ENCODE measurements around the gene GABRG3. TPM values are rescaled to one million over a fixed set of nuclear protein-coding genes. Genes with fewer than 3 reads are reported as not detected.

The GABRG3 gene
- total RNA-seq, 2 donors from 2014 or later = not detected

DNA sequence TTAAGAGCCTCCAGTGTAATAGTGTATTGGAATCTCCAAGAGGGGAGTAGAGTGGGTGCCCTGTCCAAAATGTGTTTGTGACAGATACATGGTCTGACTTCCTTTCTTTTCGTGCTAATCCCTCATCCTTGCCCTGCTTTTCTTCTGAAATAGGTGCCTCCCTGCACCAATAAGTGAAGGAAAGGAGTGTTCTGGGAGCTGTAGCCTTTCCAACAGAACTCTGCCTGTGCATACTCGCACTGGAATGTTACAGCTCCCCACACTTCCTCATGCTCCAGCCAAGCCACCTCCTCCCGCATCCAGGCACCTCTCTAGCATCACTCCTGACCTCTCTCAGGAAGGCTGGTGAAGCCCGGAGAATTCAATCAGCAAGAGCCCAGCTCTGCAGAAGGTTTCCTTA lies 478.0 kb downstream of the GABRG3 start:
- H3K4me3 Mint-ChIP-seq = no peak overlapping the region

DNA sequence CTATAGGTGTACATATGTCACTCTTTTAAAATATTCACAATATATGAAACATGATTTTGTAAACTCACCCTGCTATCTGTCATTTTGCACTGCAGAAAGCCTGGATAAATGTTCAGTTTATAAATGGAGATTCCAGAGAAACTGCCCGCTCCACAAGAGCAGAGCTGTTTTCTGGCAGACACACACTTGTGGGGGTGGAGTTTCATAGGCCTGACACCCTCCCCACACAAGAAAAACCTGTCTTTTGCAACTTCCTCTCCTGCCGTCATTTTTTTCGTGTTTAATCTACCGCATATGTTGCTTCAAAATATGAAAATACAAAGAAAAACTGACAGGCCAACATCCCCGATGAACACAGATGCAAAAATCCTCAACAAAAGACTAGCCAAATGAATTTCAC lies 479.0 kb downstream of the GABRG3 start:
- H3K9me3 Mint-ChIP-seq = peaks cover 22% of the 10 kb centered on the region
- H3K4me3 Mint-ChIP-seq = no peak overlapping the region
- H3K27ac Mint-ChIP-seq = no peak overlapping the region
- H3K27me3 Mint-ChIP-seq = no peaks in the 10 kb centered on the region
- H3K36me3 Mint-ChIP-seq = peaks cover 7% of the 10 kb centered on the region
- H3K4me1 Mint-ChIP-seq (ENCODE audit: low read depth in 2 of 2) = no peaks in the 10 kb centered on the region
- no peak for DNase-seq (ENCODE audit: low spot score)
- ATAC-seq = no peak

More for the DNA sequence above, 478.0 kb downstream of the GABRG3 start:
- no peak overlapping the region for H3K27ac Mint-ChIP-seq
- no peaks in the 10 kb centered on the region for H3K4me1 Mint-ChIP-seq (ENCODE audit: low read depth in 2 of 2)
- H3K27me3 Mint-ChIP-seq = no peaks in the 10 kb centered on the region
- H3K9me3 Mint-ChIP-seq = peaks cover 22% of the 10 kb centered on the region
- no peak for ATAC-seq
- peaks cover 7% of the 10 kb centered on the region for H3K36me3 Mint-ChIP-seq
- no peak for DNase-seq (ENCODE audit: low spot score)

DNA sequence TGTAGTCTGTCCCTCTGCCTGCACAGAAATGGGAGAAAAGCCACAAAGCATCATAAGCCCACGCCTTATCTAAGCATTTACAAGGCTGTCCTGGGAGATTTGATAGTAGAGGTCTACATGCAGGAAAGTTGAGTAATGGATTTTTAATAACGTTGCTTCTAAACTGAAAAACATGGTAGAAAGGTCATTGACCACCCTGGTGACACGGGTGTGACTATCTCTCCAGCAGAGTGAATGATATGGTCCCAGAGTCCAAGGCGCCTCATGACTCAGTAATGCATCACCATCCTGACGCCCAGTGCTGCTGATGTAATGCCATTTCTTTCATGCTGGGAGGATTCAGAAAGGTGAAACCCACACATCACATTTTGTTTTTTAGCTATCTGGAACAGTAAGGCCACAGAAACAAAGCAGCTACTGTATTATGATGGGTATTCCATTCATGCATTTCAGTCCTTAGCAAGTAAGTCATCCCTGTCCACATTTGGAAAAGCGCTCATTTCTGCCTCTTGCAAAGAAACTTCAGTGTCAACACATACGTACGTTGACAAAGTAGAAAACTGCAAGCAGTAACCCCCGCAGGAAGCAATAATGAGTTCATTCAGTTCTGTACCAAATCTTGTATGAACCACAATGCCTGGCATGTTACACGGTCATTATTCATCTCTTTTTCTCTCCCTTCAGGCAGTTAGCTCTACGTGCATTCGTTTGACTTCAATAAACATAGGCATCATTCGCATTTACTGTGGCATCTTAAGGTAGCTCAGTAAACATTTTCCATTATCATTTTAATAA lies 483.5 kb downstream of the GABRG3 start:
- Mint-ChIP-seq H3K4me1 (ENCODE audit: low read depth in 2 of 2) (no peaks in the 10 kb centered on the region), H3K27ac (no peak overlapping the region), H3K36me3 (no peaks in the 10 kb centered on the region), H3K4me3 (no peak overlapping the region), H3K9me3 (peaks cover 10% of the 10 kb centered on the region), H3K27me3 (no peaks in the 10 kb centered on the region)
- no peak for ATAC-seq
- DNase-seq (ENCODE audit: low spot score) = no peak

DNA sequence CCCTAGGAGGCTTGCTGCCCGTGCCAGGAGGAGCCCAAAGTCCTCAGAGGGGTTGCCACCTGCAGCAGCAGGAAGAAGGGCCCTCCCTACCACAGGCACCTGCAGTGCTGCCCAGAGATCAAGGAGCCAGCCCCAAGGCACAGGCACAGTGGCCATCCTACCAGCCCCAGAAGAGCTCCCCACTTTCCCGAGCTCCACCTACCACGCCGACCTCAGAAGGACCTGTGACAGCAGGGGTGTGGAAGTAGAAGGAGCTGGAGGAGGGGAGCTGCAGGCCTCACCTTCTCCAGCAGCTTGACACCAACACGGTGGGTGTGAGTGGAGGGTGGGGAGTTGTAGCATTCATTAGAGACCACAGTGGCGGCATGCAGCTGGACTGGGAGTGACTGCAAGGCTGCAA lies 485.8 kb downstream of the GABRG3 start:
- ATAC-seq (no peak), DNase-seq (ENCODE audit: low spot score) (no peak)
- H3K9me3 Mint-ChIP-seq = peaks cover 8% of the 10 kb centered on the region
- H3K4me3 Mint-ChIP-seq = no peak overlapping the region
- H3K36me3 Mint-ChIP-seq = no peaks in the 10 kb centered on the region
- no peaks in the 10 kb centered on the region for H3K27me3 Mint-ChIP-seq
- no peaks in the 10 kb centered on the region for H3K4me1 Mint-ChIP-seq (ENCODE audit: low read depth in 2 of 2)
- no peak overlapping the region for H3K27ac Mint-ChIP-seq

DNA sequence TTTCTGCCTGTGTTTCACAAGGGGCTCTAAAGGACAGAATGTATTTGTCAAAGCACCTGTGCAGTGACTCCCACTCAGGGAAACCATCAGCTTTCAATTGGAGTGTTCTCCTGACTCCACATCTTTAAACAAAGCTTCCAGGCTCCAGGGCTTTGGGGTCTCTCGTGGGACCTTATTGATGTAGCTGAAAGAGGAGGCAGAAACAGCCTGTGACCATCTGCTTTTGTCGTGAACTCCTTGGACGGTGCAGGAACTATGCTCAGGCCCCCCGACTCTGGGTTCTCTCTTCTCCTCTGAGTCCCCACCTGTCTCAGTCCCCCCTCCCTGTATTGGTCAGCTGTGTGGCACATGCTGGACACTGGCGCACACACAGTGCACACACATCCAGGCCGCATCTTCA lies 486.8 kb downstream of the GABRG3 start:
- H3K36me3 Mint-ChIP-seq = no peaks in the 10 kb centered on the region
- H3K4me3 Mint-ChIP-seq = no peak overlapping the region
- DNase-seq (ENCODE audit: low spot score) (no peak), ATAC-seq (no peak)
- no peaks in the 10 kb centered on the region for H3K27me3 Mint-ChIP-seq
- peaks cover 12% of the 10 kb centered on the region for H3K9me3 Mint-ChIP-seq
- no peaks in the 10 kb centered on the region for H3K4me1 Mint-ChIP-seq (ENCODE audit: low read depth in 2 of 2)
- H3K27ac Mint-ChIP-seq = no peak overlapping the region

DNA sequence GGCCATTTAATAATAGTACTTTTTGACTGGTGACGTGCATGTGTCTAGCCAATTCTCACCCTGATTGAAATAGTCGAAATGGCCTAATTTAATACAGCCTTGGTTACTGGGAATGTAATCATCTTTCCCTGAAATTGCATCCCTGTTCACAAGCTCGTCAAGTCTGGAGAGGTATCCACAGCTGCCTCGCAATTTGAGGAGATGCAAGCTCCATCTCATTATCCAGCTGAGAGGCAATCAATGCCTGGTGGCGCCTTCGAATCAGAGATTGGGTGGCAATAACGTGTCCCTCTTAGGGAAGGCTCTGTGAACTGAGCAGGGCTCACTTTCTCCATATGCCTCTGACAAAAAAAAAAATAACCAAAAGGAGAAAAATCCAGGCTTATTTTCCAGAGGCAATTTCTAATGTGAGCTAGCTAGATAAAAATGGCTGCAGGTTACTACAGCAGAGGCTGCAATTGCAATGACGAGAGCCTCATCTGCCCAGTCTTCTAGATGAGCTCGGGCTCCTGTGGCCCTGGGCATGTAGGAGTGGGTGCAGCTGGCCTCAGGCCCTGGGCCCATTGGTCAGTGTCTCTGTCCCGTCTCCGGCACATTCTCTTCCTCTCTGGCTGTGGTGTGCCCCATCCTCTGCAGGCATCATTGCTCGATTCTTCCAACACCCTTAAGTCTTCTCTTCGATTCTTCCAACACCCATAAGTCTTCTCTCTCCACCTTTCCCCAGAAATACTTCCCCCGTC lies 487.5 kb downstream of the GABRG3 start:
- no peak for DNase-seq (ENCODE audit: low spot score)

DNA sequence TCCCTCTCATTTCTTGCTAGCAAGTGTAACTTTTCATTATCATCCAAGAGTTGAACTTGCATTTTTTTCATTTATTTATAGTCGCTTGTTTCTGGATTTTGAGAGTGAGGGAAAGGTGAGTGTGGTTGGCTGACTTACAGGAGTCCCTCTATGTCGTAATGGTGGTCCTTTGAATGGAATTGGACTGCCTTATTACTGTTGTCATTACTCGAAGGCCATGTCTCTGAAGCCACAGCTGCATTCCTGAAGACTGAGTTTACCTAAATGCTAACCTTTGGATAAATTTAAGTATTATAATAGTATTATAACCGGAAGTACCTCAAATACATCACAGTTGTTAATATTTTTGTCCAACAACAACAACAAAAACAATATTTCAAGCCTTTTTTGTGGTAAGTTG lies 488.9 kb downstream of the GABRG3 start:
- Mint-ChIP-seq H3K4me3 (no peak overlapping the region), H3K27ac (no peak overlapping the region), H3K9me3 (peaks cover 10% of the 10 kb centered on the region)

More for the DNA sequence above, 487.5 kb downstream of the GABRG3 start:
- Mint-ChIP-seq H3K36me3 (no peaks in the 10 kb centered on the region), H3K27ac (no peak overlapping the region), H3K4me3 (no peak overlapping the region), H3K4me1 (ENCODE audit: low read depth in 2 of 2) (no peaks in the 10 kb centered on the region), H3K27me3 (no peaks in the 10 kb centered on the region), H3K9me3 (peaks cover 10% of the 10 kb centered on the region)
- ATAC-seq = no peak

DNA sequence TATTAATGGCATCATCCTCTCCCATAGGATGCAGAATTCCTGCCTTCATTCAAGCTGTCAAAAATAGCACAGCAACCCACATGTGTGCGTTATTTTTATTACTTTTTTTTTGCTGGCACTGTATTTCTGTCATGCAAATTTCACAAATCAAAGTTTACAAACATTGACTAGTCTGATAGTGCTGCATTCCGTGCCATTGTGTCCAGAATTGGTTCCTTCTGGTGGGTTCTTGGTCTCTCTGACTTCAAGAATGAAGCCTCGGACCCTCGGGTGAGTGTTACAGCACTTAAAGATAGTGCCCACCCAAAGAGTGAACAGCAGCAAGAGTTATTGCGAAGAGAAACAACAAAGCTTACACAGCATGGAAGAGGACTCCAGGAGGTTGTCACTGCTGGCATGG lies 490.2 kb downstream of the GABRG3 start:
- ATAC-seq (no peak), DNase-seq (ENCODE audit: low spot score) (no peak)
- no peaks in the 10 kb centered on the region for H3K27me3 Mint-ChIP-seq
- H3K4me3 Mint-ChIP-seq = no peak overlapping the region
- H3K36me3 Mint-ChIP-seq = no peaks in the 10 kb centered on the region
- peaks cover 13% of the 10 kb centered on the region for H3K9me3 Mint-ChIP-seq
- H3K4me1 Mint-ChIP-seq (ENCODE audit: low read depth in 2 of 2) = no peaks in the 10 kb centered on the region
- no peak overlapping the region for H3K27ac Mint-ChIP-seq

More for the DNA sequence above, 488.9 kb downstream of the GABRG3 start:
- DNase-seq (ENCODE audit: low spot score) (no peak), ATAC-seq (no peak)
- Mint-ChIP-seq H3K4me1 (ENCODE audit: low read depth in 2 of 2) (no peaks in the 10 kb centered on the region), H3K27me3 (no peaks in the 10 kb centered on the region), H3K36me3 (no peaks in the 10 kb centered on the region)

DNA sequence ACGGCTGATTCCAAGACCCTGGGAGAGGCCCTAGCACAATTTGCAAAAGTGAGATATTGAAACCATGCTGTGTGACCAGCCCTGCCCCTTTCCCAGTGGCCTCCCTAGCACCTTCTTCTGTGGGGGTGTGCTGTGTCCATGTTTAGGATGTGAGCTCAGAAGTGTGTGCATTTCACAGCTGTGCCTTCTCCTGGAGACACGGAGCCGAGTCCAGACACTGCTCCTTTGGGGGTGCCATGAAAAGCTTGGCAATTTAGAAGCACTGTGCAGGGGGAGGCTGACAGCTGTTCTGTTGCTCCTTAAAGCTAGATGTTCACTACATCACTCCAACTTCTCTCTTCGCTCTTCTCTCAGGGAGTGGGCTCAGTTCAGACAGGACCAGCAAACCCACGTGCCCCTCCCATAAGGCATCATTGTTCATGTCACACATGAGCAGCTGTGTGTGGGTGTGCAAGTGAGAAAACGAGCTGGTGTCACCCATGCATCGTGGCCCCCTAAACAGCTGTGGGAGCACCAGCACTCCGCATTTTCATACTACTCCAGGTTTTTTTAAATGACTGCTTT lies 492.6 kb downstream of the GABRG3 start:
- Mint-ChIP-seq H3K4me3 (no peak overlapping the region), H3K27me3 (no peaks in the 10 kb centered on the region), H3K27ac (no peak overlapping the region), H3K36me3 (no peaks in the 10 kb centered on the region), H3K4me1 (ENCODE audit: low read depth in 2 of 2) (peaks cover 0 to 8% of the 10 kb centered on the region in 2 donors), H3K9me3 (peaks cover 19% of the 10 kb centered on the region)
- DNase-seq (ENCODE audit: low spot score) (no peak), ATAC-seq (no peak)

DNA sequence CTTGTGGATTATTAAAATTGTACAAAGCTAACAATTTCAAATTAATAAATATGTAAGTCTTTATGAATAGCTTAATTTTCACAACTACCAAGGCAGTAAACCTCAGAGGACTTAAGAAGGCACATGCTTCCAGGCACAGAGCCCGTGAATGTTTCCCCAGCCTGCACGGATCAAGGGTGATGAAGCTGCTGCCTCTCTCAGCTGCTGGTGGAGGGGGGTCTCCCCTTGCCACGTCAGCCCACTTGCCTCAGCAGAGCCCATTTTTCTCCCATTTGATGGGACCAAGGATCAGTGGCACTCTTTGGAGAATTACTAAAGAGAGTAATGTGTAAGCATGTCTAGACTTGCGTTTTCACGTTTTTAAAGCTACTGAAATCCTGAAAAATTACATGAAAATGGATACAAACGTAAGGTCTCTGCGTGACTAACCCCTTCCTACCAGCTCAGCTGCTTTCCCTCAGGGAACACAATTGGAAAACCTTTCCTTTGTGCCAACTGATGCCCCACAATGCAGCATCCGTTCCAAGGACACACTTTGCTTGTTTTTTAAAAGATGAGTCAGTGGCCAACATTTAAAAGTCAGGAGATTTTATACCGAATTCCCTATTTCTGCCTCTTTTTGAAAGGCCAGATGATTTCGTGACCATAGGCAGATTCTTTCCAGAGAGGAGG lies 494.1 kb downstream of the GABRG3 start:
- no peak overlapping the region for H3K27ac Mint-ChIP-seq
- H3K4me3 Mint-ChIP-seq = no peak overlapping the region
- H3K4me1 Mint-ChIP-seq (ENCODE audit: low read depth in 2 of 2) = peaks cover 0 to 8% of the 10 kb centered on the region in 2 donors
- ATAC-seq = no peak
- peaks cover 14% of the 10 kb centered on the region for H3K9me3 Mint-ChIP-seq
- no peaks in the 10 kb centered on the region for H3K27me3 Mint-ChIP-seq
- no peak for DNase-seq (ENCODE audit: low spot score)
- H3K36me3 Mint-ChIP-seq = no peaks in the 10 kb centered on the region

DNA sequence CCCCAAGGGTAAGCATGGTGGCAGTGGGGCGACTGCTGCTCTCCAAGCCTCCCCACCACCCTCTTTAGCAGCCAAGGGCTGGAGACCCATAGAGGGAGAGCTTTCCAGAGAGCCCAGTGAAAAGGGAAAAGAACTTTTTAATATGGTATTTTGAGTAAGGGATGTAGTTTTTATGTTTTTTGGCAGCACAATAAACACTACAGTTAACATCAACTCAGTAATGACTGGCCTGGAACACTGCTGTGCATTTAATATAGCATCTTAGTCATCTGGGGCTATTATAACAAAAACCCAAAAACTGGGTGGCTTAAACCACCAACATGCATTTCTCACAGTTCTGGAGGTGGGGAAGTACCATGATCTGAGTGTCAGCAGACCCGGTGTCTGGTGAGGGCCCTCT lies 495.8 kb downstream of the GABRG3 start:
- H3K36me3 Mint-ChIP-seq = no peaks in the 10 kb centered on the region
- H3K4me3 Mint-ChIP-seq = no peak overlapping the region
- H3K4me1 Mint-ChIP-seq (ENCODE audit: low read depth in 2 of 2) = peaks cover 0 to 8% of the 10 kb centered on the region in 2 donors
- no peak overlapping the region for H3K27ac Mint-ChIP-seq
- peaks cover 14% of the 10 kb centered on the region for H3K9me3 Mint-ChIP-seq
- no peak for DNase-seq (ENCODE audit: low spot score)
- H3K27me3 Mint-ChIP-seq = no peaks in the 10 kb centered on the region
- peak in 1 of 2 donors; percentile 59 for ATAC-seq

DNA sequence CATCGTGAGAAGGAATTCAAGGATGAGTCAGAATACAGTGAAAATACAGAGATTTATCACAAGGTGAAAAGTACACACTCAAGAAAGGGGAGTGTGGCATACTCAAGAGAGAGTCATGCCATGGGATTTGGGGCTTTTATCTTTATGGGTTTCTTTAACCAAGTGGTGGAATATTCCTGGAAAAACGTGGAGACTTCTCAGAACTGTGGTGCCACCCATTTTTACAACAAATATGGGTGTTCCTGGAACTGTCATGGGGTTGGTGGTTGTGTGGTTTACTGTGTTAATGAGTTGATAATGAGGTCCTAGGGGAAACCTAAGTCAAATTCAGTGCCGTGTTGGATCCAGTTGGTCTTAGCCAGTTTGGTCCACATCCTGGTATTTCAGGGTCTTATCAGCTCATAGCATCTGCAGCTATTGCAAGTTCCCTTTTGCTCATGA lies 497.2 kb downstream of the GABRG3 start:
- H3K27me3 Mint-ChIP-seq = no peaks in the 10 kb centered on the region
- no peak overlapping the region for H3K4me3 Mint-ChIP-seq
- no peak overlapping the region for H3K27ac Mint-ChIP-seq
- H3K9me3 Mint-ChIP-seq = peaks cover 9% of the 10 kb centered on the region
- DNase-seq (ENCODE audit: low spot score) (no peak), ATAC-seq (no peak)
- H3K36me3 Mint-ChIP-seq = no peaks in the 10 kb centered on the region
- peaks cover 0 to 8% of the 10 kb centered on the region in 2 donors for H3K4me1 Mint-ChIP-seq (ENCODE audit: low read depth in 2 of 2)

DNA sequence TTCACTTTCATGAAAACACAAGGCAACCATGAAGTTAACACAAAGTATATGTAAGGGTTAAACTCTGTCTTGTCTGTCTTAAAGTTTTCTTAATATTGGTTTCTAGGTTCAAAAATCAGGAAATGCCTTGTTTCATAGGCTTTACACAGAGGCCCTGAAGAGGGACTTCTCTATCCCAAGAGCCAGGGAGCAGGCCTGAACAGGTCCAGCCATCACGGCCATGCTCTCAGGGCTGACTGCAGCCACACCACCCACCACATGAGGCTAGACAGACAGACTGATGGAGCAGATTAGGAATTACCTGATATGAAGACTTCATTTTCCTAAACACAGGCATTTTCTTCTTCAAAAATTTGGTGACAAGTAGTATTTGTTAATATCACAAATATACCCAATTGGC lies 502.9 kb downstream of the GABRG3 start:
- no peaks in the 10 kb centered on the region for H3K27me3 Mint-ChIP-seq
- DNase-seq (ENCODE audit: low spot score) (no peak), ATAC-seq (no peak)
- H3K4me3 Mint-ChIP-seq = no peak overlapping the region
- no peak overlapping the region for H3K27ac Mint-ChIP-seq
- no peaks in the 10 kb centered on the region for H3K36me3 Mint-ChIP-seq
- no peaks in the 10 kb centered on the region for H3K9me3 Mint-ChIP-seq
- no peaks in the 10 kb centered on the region for H3K4me1 Mint-ChIP-seq (ENCODE audit: low read depth in 2 of 2)

DNA sequence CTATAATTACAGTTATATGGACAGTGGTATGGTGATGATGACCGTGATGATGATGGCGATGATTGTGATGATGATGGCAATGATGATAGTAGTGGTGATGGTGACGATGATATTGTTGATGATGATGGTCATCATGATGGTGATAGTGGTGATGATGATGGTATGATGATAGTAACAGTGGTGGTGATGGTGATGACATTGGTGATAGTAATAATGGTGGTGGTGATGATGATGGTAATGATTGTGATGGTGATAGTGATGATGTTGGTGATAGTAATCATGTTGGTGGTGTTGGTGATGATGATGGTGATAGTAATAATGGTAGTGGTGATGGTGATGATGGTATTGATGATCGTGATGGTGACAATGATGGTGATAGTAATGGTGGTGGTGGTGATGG lies 504.4 kb downstream of the GABRG3 start:
- H3K36me3 Mint-ChIP-seq = no peaks in the 10 kb centered on the region

More for the DNA sequence above, 504.4 kb downstream of the GABRG3 start:
- no peak for ATAC-seq
- Mint-ChIP-seq H3K27me3 (no peaks in the 10 kb centered on the region), H3K9me3 (no peaks in the 10 kb centered on the region), H3K4me1 (ENCODE audit: low read depth in 2 of 2) (no peaks in the 10 kb centered on the region), H3K4me3 (no peak overlapping the region), H3K27ac (no peak overlapping the region)
- no peak for DNase-seq (ENCODE audit: low spot score)
